Measurements from ENCODE around the gene EPB42.
"Not testable (repeated sequence)": the region's sequence is repeated elsewhere in the genome, so short reads cannot be mapped to it uniquely, and the experiment has no call there.

EPB42 gene

DNA sequence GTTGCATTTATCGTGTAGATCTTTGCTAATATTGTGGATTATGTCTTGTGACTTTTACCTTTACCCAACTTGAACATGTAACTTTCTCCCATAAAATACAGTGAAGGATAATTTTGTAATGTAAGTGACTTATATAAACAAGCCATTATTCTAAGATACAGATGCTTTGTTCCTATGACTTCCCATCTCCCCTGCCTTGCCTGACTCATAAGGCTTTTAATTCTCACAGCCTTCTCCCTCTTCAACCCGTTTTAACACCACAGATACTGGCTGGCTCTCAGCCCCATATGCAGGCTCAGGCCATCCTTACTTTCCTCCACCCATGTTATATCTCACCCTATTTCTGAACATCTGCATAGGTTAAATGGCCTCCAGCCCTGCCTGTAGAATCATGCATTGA, 31.5 kb downstream of the EPB42 start:
- Mint-ChIP-seq H3K27ac (peak overlapping the region in 1 of 2 donors; percentile 57), H3K4me1 (peaks cover 17% of the 10 kb centered on the region), H3K27me3 (no peaks in the 10 kb centered on the region), H3K9me3 (no peaks in the 10 kb centered on the region), H3K4me3 (no peak overlapping the region)
- ATAC-seq (no peak), DNase-seq (no peak)

DNA sequence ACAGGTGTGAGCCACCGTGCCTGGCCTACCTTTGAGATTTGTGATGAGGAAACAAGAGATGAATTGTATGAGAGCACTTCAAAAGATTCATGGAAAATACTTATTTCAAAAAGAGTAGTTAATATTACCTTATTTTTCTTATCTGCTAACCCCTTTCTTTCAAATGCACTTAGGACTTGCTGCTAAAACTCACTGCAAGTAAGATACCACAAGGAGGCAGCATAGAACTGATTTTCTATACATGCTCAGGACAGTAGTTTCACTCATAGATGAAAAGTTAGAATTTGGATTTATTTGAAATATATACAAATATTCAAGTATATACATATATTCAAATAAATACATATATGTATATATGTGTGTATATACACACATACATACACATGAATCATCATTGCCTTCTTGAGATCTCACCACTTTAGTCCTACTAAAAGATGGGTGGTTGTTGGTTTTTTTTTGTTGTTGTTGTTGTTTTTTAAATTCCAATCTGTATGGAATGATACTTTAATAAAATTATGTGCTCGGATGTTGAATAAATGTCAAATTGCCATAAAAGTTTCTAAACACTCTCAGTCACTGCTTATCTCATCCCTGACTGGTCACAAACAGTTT, 33.2 kb downstream of the EPB42 start:
- H3K27ac Mint-ChIP-seq = no peak overlapping the region
- H3K4me1 Mint-ChIP-seq = peaks cover 17% of the 10 kb centered on the region
- H3K9me3 Mint-ChIP-seq = no peaks in the 10 kb centered on the region
- H3K4me3 Mint-ChIP-seq = peak overlapping the region; percentile 32 to 93
- no peak for DNase-seq
- ATAC-seq = no peak
- no peaks in the 10 kb centered on the region for H3K27me3 Mint-ChIP-seq

DNA sequence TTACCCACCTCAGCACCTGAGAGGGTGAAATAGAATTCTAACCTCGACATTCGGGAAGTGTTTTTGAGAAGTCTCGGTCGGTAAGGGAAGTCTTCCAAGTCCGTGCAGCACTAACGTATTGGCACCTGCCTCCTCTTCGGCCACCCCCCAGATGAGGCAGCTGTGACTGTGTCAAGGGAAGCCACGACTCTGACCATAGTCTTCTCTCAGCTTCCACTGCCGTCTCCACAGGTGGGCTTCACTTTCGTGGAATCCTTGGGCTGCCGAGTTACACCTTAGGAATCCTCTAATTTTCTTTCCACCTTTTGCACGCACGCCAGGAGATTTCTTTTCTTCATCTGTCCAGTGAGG, 34.8 kb downstream of the EPB42 start:
- peak overlapping the region; percentile 89 to 93 for H3K4me3 Mint-ChIP-seq
- H3K9me3 Mint-ChIP-seq = no peaks in the 10 kb centered on the region
- DNase-seq (no peak), ATAC-seq (peak; percentile 24)
- peaks cover 17% of the 10 kb centered on the region for H3K4me1 Mint-ChIP-seq
- peak overlapping the region; percentile 97 to 99 for H3K27ac Mint-ChIP-seq
- H3K27me3 Mint-ChIP-seq = no peaks in the 10 kb centered on the region

DNA sequence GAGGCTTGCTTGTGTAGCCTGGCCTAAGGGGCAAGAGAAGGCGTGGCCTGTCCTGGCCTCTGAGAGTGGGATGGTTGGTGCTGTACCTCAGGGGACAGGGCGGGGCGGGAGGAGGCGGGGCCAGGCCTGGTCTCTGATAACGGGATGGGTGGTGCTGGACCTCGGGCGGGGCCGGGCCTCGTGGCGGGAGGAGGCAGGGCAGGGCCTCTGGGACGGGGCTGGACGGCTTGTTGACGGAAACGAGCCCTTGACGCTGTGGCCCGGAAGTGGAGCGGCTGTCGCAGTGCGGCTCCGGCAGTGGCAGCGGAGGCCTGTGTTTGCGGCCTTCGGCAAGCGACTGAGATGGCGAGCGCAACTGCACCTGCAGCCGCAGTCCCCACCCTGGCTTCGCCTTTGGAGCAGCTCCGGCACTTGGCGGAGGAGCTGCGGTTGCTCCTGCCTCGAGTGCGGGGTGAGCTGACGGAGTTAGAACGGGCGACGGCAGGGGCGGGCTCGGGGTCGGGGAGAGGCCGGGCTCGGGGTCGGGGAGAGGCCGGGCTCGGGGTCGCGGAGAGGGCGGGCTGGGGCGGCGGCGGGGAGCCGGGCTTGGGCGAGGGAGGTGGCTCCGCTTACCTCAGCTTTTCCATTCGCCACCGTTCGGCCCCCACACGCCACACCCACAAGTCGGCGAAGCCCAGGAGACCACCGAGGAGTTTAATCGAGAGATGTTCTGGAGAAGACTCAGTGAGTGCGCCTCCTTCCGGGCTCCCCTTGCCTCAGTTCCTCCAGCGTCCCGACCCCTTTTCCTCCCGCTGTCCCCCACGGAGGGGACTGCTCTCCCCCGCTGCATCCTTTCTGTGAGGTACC, 35.4 kb downstream of the EPB42 start, which contains the start of gene CCNDBP1:
Gene CCNDBP1, plus strand, starts transcription at position 247 of the 846 bp plus-strand sequence. Its CDS starts 96 bp downstream, at position 343.
- Mint-ChIP-seq H3K27ac (peak within 1 kb of the TSS; percentile 97 to 99), H3K4me3 (peak within 1 kb of the TSS; percentile 89 to 93), H3K4me1 (peaks cover 17% of the 10 kb centered on the region), H3K9me3 (no peaks in the 10 kb centered on the region), H3K27me3 (no peaks in the 10 kb centered on the region)
- ATAC-seq (peak; percentile 97), DNase-seq (peak; percentile 88 to 93)

DNA sequence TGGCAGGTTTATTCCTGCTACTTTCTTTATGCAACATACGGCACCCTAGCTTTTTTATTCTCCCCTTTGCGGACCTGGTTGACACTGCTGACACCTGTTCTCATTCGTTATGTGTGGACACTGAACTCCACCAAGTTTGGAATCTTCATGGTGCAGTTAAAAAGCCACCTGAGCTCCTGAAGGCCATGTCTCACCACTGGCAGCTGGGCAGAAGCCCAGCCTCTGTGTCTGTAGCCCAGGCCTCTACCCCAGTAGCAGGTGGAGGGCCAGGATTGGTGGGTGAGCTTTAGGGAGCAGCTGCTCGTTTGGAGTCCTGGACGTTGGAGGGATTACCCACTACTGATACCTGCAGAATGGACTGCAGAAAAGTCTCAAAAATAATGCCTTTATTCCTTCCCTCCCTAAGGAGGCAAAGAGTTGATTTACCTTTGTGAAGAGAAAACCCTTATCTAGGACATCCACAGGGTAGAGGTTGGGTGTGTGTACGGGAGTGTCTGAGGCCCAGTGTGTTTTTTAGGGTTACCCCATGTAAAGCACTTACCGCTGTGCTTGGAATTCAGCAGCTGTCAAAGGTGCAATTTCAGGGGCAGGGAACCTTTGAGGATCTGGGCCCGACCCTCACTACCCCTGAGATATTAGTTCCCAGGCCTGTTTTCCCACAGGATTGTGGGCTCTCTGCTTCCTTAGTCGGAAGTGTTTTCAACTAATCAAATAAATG, 36.3 kb downstream of the EPB42 start:
- Mint-ChIP-seq H3K4me1 (peaks cover 17% of the 10 kb centered on the region), H3K27me3 (no peaks in the 10 kb centered on the region), H3K27ac (peak overlapping the region; percentile 97 to 99), H3K9me3 (no peaks in the 10 kb centered on the region), H3K4me3 (peak overlapping the region; percentile 89 to 93)
- DNase-seq = no peak
- no peak for ATAC-seq

DNA sequence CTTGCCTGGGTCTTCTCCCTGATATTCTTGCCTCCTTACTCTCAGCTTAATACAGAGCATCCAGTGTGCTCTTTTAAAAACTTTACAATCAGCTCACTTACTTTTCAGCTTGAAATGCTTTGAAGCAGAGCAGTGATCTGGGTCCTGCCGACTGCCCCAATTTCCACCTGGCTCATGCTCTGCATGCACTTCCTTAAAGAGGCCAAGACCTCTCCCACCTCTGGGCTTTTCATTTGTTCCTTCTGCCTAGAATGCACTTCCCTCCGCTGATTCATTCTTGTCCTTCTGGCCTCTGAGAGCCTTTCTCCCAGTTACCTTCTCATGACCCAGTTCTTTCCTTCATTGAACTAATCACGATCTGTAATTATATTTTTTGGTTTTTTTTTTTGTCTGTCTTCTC, 37.5 kb downstream of the EPB42 start:
- H3K27me3 Mint-ChIP-seq = no peaks in the 10 kb centered on the region
- H3K9me3 Mint-ChIP-seq = no peaks in the 10 kb centered on the region
- DNase-seq = no peak
- H3K27ac Mint-ChIP-seq = no peak overlapping the region
- no peak overlapping the region for H3K4me3 Mint-ChIP-seq
- no peak for ATAC-seq
- H3K4me1 Mint-ChIP-seq = peaks cover 17% of the 10 kb centered on the region

DNA sequence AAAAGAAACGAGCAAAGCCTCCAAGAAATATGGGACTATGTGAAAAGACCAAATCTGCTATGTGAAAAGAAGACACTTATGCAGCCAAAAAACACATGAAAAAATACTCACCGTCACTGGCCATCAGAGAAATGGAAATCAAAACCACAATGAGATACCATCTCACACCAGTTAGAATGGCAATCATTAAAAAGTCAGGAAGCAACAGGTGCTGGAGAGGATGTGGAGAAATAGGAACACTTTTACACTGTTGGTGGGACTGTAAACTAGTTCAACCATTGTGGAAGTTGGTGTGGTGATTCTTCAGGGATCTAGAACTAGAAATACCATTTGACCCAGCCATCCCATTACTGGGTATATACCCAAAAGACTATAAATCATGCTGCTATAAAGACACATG, 43.7 kb downstream of the EPB42 start:
- not testable (repeated sequence) for H3K4me1 Mint-ChIP-seq, ATAC-seq, H3K27ac Mint-ChIP-seq, H3K4me3 Mint-ChIP-seq, DNase-seq, H3K9me3 Mint-ChIP-seq, H3K27me3 Mint-ChIP-seq

DNA sequence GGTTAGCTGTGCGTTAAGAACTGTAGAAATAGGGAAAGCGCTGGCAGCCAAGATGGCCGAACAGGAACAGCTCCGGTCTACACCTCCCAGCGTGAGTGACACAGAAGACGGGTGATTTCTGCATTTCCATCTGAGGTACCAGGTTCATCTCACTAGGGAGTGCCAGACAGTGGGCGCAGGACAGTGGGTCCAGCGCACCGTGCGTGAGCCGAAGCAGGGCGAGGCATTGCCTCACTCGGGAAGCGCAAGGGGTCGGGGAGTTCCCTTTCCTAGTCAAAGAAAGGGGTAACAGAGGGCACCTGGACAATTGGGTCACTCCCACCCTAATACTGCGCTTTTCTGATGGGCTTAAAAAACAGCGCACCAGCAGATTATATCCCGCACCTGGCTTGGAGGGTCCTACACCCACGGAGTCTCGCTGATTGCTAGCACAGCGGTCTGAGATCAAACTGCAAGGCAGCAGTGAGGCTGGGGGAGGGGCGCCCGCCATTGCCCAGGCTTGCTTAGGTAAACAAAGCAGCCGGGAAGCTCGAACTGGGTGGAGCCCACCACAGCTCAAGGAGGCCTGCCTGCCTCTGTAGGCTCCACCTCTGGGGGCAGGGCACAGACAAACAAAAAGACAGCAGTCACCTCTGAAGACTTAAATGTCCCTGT, 45.0 kb downstream of the EPB42 start:
- ATAC-seq, DNase-seq, H3K27ac Mint-ChIP-seq, H3K9me3 Mint-ChIP-seq, H3K4me1 Mint-ChIP-seq, H3K4me3 Mint-ChIP-seq, H3K27me3 Mint-ChIP-seq: not testable (repeated sequence)

DNA sequence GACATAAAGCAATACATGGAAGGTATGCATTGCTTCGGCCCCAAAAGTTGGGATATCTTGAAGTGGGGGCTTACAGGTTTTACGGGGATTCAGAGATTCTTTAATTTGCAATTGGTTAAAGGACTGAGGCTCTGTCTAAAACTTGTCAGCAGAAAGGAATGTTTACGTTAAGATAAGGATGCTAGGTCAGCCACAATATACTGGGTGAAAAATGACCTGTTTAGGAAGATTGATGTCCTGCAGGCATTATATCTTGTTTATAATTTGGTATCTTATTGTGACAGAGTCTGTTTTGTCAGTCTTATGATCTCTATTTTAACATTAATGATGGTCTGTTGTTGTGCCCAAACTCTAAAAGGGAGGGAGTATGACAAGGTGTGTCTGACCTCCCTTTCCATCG, 50.9 kb downstream of the EPB42 start:
- ATAC-seq (no peak), DNase-seq (no peak)
- Mint-ChIP-seq H3K4me3 (no peak overlapping the region), H3K4me1 (peaks cover 4% of the 10 kb centered on the region), H3K9me3 (peaks cover 0 to 7% of the 10 kb centered on the region in 2 donors), H3K27ac (no peak overlapping the region), H3K27me3 (no peaks in the 10 kb centered on the region)

DNA sequence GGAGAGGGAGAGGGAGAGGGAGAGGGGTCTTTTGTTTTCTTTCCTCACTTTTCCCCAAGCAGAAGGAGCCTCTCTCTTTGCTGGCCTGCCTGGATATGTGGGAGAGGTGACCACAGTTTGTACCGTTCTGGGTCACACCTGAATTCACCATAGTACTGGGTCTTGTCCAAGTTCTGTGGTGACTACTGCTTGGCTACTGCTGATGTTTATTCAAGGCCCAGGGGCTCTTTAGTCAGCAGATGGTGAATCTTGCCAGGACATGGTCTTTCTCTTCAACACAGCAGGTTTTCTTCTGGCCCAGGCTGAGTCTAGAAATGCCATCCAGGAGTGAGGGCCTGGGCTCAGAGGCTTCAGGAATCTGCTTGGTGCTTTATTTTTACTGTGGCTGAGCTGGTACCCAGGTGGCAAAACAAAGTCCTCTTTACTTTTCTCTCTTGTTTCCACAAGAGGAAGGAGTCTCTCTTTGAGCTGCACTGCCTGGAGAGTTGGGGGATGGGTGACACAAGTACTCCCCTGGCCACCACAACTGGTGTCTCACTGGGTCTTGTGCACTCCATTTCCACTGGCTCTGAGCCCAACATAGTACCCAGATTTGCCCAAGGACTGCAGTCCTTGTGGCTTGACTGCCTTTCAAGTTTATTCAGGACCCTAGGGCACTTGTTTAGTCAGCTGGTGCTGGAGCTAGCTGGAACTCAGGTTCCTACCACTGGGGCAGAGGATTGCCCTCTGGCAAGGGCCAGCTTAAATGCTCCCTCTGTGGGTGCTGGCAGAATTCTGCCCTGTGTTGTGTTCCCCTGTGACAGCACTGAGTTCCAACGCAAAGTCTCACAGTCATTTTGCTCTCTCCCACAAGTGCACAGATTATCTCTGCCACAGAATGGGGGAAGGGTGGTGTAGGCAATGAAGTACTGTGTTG, 52.4 kb downstream of the EPB42 start:
- peaks cover 0 to 7% of the 10 kb centered on the region in 2 donors for H3K9me3 Mint-ChIP-seq
- H3K4me3 Mint-ChIP-seq = no peak overlapping the region
- ATAC-seq (no peak), DNase-seq (no peak)
- peaks cover 4% of the 10 kb centered on the region for H3K4me1 Mint-ChIP-seq
- H3K27ac Mint-ChIP-seq = peak overlapping the region in 1 of 2 donors; percentile 19
- H3K27me3 Mint-ChIP-seq = no peaks in the 10 kb centered on the region

DNA sequence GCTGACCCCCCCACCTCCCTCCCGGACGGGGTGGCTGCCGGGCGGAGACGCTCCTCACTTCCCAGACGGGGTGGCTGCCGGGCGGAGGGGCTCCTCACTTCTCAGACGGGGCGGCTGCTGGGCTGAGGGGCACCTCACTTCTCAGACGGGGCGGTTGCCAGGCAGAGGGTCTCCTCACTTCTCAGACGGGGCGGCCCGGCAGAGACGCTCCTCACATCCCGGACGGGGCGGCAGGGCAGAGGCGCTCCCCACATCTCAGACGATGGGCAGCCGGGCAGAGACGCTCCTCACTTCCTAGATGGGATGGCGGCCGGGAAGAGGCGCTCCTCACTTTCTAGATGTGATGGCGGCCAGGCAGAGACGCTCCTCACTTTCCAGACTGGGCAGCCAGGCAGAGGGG, 53.6 kb downstream of the EPB42 start:
- not testable (repeated sequence) for H3K27ac Mint-ChIP-seq, H3K4me1 Mint-ChIP-seq, DNase-seq, H3K4me3 Mint-ChIP-seq, ATAC-seq, H3K27me3 Mint-ChIP-seq, H3K9me3 Mint-ChIP-seq

DNA sequence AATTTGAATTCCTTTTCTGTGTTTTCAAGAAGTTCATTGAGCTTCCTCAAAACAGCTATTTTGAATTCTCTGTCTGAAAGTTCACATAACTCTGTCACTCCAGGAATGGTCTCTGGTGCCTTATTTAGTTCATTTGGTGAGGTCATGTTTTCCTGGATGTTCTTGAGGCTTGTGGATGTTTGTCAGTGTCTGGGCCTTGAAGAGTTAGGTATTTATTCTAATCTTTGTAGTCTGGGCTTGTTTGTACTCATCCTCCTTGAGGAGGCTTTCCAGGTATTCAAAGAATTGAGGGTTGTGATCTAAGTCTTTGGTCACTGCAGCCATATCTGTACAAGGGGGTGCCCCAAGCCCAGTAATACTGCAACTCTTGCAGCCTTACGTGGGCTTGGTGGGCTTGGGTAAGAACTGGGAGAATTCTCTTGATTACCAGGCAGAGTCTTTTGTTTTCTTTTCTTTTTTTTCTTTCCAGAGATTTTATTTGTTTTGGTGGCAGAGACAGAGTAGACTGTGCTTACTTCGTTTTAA, 55.0 kb downstream of the EPB42 start:
- Mint-ChIP-seq H3K27ac (peak overlapping the region in 1 of 2 donors; percentile 48), H3K9me3 (peaks cover 0 to 5% of the 10 kb centered on the region in 2 donors), H3K27me3 (no peaks in the 10 kb centered on the region), H3K4me3 (no peak overlapping the region), H3K4me1 (peaks cover 4% of the 10 kb centered on the region)
- peak; percentile 52 for ATAC-seq
- no peak for DNase-seq

DNA sequence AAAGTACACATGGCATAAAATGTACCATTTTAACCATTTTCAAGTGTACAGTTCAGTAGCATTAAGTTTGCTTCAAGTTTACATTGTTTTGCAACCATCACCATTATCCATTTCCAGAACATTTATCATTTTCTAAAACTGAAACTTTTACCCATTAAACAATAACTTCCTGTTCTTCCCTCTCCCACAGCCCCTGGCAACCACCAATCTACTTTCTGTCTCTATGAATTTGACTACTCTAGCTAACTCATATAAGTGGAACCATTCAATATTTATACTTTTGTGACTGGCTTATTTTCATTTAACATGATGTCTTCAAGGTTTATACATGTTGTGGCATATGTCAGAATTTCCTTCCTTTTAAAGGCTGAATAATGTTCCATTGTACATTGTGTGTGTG, 67.5 kb downstream of the EPB42 start:
- no peaks in the 10 kb centered on the region for H3K27me3 Mint-ChIP-seq
- no peaks in the 10 kb centered on the region for H3K9me3 Mint-ChIP-seq
- peaks cover 15% of the 10 kb centered on the region for H3K4me1 Mint-ChIP-seq
- no peak overlapping the region for H3K27ac Mint-ChIP-seq
- no peak for ATAC-seq
- no peak overlapping the region for H3K4me3 Mint-ChIP-seq
- no peak for DNase-seq

DNA sequence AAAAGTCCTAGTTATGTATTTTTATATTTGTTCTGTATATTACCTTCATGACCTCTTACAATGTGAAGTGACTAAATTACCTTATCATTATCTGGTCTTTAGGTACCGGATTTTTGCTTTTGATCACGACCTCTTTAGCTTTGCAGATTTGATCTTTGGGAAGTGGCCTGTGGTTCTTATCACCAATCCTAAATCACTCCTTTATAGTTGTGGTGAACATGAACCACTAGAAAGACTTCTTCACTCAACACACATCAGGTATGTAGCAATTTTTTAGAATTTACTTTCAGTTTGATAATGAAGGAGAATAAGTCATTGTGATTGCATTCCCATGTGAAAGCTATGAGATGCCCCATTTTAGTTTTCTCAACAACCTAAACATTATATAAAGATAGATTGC, 69.1 kb downstream of the EPB42 start:
- Mint-ChIP-seq H3K9me3 (no peaks in the 10 kb centered on the region), H3K4me1 (peaks cover 15% of the 10 kb centered on the region), H3K27ac (peak overlapping the region in 1 of 2 donors; percentile 61), H3K4me3 (peak overlapping the region in 1 of 2 donors; percentile 17), H3K27me3 (no peaks in the 10 kb centered on the region)
- ATAC-seq = peak; percentile 73
- no peak for DNase-seq

Measured in stimulated activated naive CD8-positive, alpha-beta T cell treated with anti-CD3 and anti-CD28 coated beads, Interleukin-15, amount 100 ng/mL, for 72 hours (primary cell).